Cardiac muscle cell (in vitro differentiated cells and primary cell): Measurements from ENCODE around the gene SGSH. TPM values are rescaled to one million over a fixed set of nuclear protein-coding genes. Genes with fewer than 3 reads are reported as not detected.

Experiments used
- DNase-seq, 2 donors: peaks; one replicate each; pipeline versions ENCODE4 v3.0.0 to v3.0.0-alpha.2; 2010 to 2017; ENCODE audit warnings: low read depth in 1 of 2, low spot score in 1 of 2
- H3K27ac ChIP-seq: fragments of 200-600 bp; sonication (generic); 2 replicates; pipeline ENCODE4 v1.5.1; 2016
- H3K27me3 ChIP-seq: fragments of 200-600 bp; sonication (generic); 2 replicates; pipeline ENCODE4 v1.6.0; 2016; ENCODE audit warnings: control low read depth
- H3K36me3 ChIP-seq: fragments of 200-600 bp; sonication (generic); 2 replicates; pipeline ENCODE4 v1.5.1; 2016; ENCODE audit warnings: control low read depth
- H3K4me1 ChIP-seq: fragments of 200-600 bp; sonication (generic); 2 replicates; pipeline ENCODE4 v1.8.1; 2017; ENCODE audit warnings: low read depth, mild to moderate bottlenecking, mixed run types
- H3K4me3 ChIP-seq: fragments of 200-600 bp; sonication (generic); 2 replicates; pipeline ENCODE4 v1.5.1; 2016; ENCODE audit warnings: mild to moderate bottlenecking
- H3K9me3 ChIP-seq: fragments of 200-600 bp; sonication (generic); 2 replicates; pipeline ENCODE4 v1.5.1; 2017; ENCODE audit warnings: low read depth, mild to moderate bottlenecking, control low read depth
- polyA plus RNA-seq: library from polyadenylated mRNA; unstranded; fragments of >200 nt; fragmentation: Nextera tagmentation; extraction: Ambion mirVana; gene quantifications from 2 replicates; pipeline ENCODE4 v1.2.1, GENCODE V29; 2016
- total RNA-seq: library from RNA; depleted of rRNA; stranded (reverse); fragments of >200 nt; gene quantifications from 2 replicates; pipeline ENCODE4 v1.2.3, GENCODE V29; 2016
- TF ChIP-seq, protein P1 (sequence below): IDR thresholded peaks from 2 replicates; pipeline ENCODE4 v1.5.1; 2012; ENCODE audit warnings: low read depth, mild to moderate bottlenecking, low read length

The SGSH gene
- total and polyA plus RNA-seq, 2 experiments from 2014 or later, result 56.6 to 63.2 TPM

DNA sequence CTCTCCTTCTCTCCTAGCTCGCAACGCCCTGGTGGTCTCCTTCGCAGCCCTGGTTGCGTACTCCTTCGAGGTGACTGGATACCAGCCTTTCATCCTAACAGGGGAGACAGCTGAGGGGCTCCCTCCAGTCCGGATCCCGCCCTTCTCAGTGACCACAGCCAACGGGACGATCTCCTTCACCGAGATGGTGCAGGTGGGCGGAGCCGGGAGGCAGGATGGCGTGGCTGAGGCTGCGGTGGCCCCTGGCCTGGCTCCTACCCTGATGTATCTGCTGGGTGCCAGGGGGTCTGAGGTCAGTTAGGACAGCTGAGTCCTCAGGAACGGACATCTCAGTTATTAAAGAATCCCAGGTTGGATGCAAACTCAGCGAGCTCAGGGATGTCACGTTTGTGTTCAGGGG is 16.8 kb upstream of the SGSH start:
- Histone ChIP-seq H3K27me3 (no peaks in the 10 kb centered on the region), H3K36me3 (peaks cover 17% of the 10 kb centered on the region), H3K27ac (no peak overlapping the region), H3K4me1 (no peaks in the 10 kb centered on the region), H3K4me3 (no peak overlapping the region), H3K9me3 (no peaks in the 10 kb centered on the region)
- no peak for DNase-seq
- TF ChIP-seq, protein P1, sequence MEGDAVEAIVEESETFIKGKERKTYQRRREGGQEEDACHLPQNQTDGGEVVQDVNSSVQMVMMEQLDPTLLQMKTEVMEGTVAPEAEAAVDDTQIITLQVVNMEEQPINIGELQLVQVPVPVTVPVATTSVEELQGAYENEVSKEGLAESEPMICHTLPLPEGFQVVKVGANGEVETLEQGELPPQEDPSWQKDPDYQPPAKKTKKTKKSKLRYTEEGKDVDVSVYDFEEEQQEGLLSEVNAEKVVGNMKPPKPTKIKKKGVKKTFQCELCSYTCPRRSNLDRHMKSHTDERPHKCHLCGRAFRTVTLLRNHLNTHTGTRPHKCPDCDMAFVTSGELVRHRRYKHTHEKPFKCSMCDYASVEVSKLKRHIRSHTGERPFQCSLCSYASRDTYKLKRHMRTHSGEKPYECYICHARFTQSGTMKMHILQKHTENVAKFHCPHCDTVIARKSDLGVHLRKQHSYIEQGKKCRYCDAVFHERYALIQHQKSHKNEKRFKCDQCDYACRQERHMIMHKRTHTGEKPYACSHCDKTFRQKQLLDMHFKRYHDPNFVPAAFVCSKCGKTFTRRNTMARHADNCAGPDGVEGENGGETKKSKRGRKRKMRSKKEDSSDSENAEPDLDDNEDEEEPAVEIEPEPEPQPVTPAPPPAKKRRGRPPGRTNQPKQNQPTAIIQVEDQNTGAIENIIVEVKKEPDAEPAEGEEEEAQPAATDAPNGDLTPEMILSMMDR, result no peak

GRCh38 chr17:80233202-80233601 is 13.1 kb upstream of the SGSH start:
- no peak for DNase-seq
- H3K27ac ChIP-seq, result no peak overlapping the region
- no peaks in the 10 kb centered on the region for H3K9me3 ChIP-seq
- H3K27me3 ChIP-seq, result no peaks in the 10 kb centered on the region
- no peaks in the 10 kb centered on the region for H3K4me1 ChIP-seq
- TF ChIP-seq, protein P1, result no peak
- peaks cover 9% of the 10 kb centered on the region for H3K36me3 ChIP-seq
- no peak overlapping the region for H3K4me3 ChIP-seq

DNA sequence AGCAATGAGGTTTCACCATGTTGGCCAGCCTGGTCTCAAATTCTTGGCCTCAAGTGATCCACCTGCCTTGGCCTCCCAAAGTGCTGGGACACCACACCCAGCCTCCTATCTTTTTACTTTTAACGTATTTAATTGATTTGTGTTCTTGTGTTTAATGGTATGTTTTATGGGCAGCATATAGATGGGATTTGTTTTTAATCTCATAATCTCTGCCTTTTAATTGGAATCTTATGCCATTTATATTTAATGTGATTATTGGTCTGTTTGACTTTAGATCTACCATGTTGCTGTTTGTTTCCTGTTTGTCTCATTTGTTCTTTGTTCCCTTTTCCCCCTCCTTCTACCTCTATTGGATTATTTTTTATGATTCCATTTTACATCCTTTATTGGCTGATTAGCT is 12.3 kb upstream of the SGSH start:
- no peak overlapping the region for H3K4me3 ChIP-seq
- no peak for DNase-seq
- TF ChIP-seq, protein P1, result no peak
- no peaks in the 10 kb centered on the region for H3K9me3 ChIP-seq
- peaks cover 4% of the 10 kb centered on the region for H3K36me3 ChIP-seq
- no peaks in the 10 kb centered on the region for H3K27me3 ChIP-seq
- H3K4me1 ChIP-seq, result no peaks in the 10 kb centered on the region
- no peak overlapping the region for H3K27ac ChIP-seq

GRCh38 chr17:80229011-80229410 is 8.9 kb upstream of the SGSH start:
- peaks cover 3% of the 10 kb centered on the region for H3K36me3 ChIP-seq
- H3K27ac ChIP-seq, result no peak overlapping the region
- TF ChIP-seq, protein P1, result no peak
- DNase-seq, result no peak
- H3K9me3 ChIP-seq, result no peaks in the 10 kb centered on the region
- H3K4me1 ChIP-seq, result no peaks in the 10 kb centered on the region
- H3K27me3 ChIP-seq, result no peaks in the 10 kb centered on the region
- no peak overlapping the region for H3K4me3 ChIP-seq

DNA sequence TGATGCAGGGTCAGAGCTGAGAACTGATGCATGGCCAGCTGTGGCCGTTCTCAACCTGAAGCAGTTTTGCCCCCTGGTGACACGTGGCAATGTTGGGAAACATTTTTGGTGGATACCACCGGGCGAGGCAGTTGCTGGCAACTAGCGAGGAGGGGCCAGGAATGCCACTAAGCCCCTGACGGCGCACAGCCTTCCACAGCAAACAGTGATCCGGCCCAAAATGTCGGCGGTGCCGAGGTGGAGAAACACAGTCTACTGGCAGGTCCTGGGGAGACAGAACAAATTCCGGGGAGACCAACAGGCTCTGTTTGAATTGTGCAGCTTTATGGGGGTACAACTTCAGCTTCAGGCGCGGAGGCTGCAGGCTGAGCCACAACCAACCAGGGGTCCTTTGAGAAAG is 8.3 kb upstream of the SGSH start:
- TF ChIP-seq, protein P1, result no peak
- Histone ChIP-seq H3K9me3 (no peaks in the 10 kb centered on the region), H3K36me3 (peaks cover 3% of the 10 kb centered on the region), H3K4me3 (no peak overlapping the region), H3K4me1 (no peaks in the 10 kb centered on the region), H3K27me3 (no peaks in the 10 kb centered on the region), H3K27ac (no peak overlapping the region)
- DNase-seq, result no peak

- DNase-seq, result no peak
- Histone ChIP-seq H3K27ac (no peak overlapping the region), H3K36me3 (no peaks in the 10 kb centered on the region), H3K27me3 (no peaks in the 10 kb centered on the region), H3K9me3 (no peaks in the 10 kb centered on the region), H3K4me1 (no peaks in the 10 kb centered on the region), H3K4me3 (no peak overlapping the region)
- TF ChIP-seq, protein P1, result no peak
Observed at GRCh38 chr17:80227666-80228065, 7.5 kb upstream of the SGSH start.
